H1 (cell line): ENCODE measurements around the gene RALGAPA2.

ENCODE experiments used
- BACH1 ChIP-seq: IDR thresholded peaks from 2 replicates; pipeline ENCODE4 v1.6.1; 2012; ENCODE audit warnings: low read length, improper control_type of control experiment
- BRCA1 ChIP-seq: IDR thresholded peaks from 2 replicates; pipeline ENCODE4 v1.6.1; 2012; ENCODE audit warnings: low read depth, low read length, improper control_type of control experiment
- JUND ChIP-seq: IDR thresholded peaks from 2 replicates; pipeline ENCODE4 v1.6.1; 2011; ENCODE audit warnings: mild to moderate bottlenecking, improper control_type of control experiment, low read length
- MAFK ChIP-seq: IDR thresholded peaks from 2 replicates; pipeline ENCODE4 v1.6.1; 2012; ENCODE audit warnings: low read depth, mild to moderate bottlenecking, improper control_type of control experiment, low read length
- POLR2A ChIP-seq, 2 experiments: IDR thresholded peaks; 1 replicate in 1 of 2; 2 replicates in 1 of 2; pipeline ENCODE4 v1.6.1; 2011; ENCODE audit warnings: low read depth in 2 of 2, low read length in 2 of 2, mild to moderate bottlenecking in 2 of 2; ENCODE audit errors: control extremely low read depth in 1 of 2
- POLR2AphosphoS5 ChIP-seq: IDR thresholded peaks from 2 replicates; pipeline ENCODE4 v1.6.1; 2011; ENCODE audit warnings: low read depth, low read length
- RAD21 ChIP-seq, 2 experiments: IDR thresholded peaks in 1 of 2; conservative IDR thresholded peaks in 1 of 2; 2 replicates each; pipeline ENCODE4 v1.6.1; 2011; ENCODE audit warnings: low read depth in 2 of 2, low read length in 2 of 2, improper control_type of control experiment in 1 of 2, inconsistent platforms in 1 of 2, mild to moderate bottlenecking in 1 of 2, moderate library complexity in 1 of 2
- TAF7 ChIP-seq: optimal IDR thresholded peaks from 2 replicates; pipeline ENCODE3; 2011; ENCODE audit warnings: low read depth, mild to moderate bottlenecking, inconsistent platforms, low read length, moderate library complexity, borderline replicate concordance
- TF ChIP-seq, protein P1 (sequence below), 3 experiments: IDR thresholded peaks; 1 replicate in 2 of 3; 2 replicates in 1 of 3; pipeline versions ENCODE4 v1.5.1 to v1.6.1; 2011; ENCODE audit warnings: low read length in 3 of 3, mild to moderate bottlenecking in 3 of 3, inconsistent platforms in 2 of 3, low read depth in 1 of 3, moderate library complexity in 1 of 3; ENCODE audit not compliant: insufficient read depth in 1 of 3; ENCODE audit errors: control extremely low read depth in 1 of 3
- TF ChIP-seq, protein P2 (sequence below): IDR thresholded peaks from 2 replicates; pipeline ENCODE4 v1.6.1; 2012; ENCODE audit warnings: inconsistent platforms

DNA sequence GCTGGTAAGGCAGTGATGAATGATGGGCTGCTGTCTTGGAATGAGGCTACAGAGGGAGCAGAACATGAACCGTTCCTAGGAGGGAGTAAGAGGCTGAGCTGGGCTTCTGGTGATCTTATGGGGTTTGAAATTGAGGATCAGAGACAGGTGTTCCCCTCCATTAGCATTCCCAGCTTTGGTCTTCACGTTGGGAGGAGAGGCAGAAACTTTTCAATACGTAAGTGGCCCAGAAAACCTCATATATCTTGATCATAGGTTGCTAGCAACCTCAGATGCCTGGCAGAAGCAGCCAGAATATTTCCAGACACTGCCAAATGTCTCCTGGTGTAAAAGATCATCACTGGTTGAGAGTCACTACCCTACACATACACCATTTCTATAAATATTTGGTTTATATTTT is 177.4 kb downstream of the RALGAPA2 start:
- TF ChIP-seq, protein P1, sequence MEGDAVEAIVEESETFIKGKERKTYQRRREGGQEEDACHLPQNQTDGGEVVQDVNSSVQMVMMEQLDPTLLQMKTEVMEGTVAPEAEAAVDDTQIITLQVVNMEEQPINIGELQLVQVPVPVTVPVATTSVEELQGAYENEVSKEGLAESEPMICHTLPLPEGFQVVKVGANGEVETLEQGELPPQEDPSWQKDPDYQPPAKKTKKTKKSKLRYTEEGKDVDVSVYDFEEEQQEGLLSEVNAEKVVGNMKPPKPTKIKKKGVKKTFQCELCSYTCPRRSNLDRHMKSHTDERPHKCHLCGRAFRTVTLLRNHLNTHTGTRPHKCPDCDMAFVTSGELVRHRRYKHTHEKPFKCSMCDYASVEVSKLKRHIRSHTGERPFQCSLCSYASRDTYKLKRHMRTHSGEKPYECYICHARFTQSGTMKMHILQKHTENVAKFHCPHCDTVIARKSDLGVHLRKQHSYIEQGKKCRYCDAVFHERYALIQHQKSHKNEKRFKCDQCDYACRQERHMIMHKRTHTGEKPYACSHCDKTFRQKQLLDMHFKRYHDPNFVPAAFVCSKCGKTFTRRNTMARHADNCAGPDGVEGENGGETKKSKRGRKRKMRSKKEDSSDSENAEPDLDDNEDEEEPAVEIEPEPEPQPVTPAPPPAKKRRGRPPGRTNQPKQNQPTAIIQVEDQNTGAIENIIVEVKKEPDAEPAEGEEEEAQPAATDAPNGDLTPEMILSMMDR (IDR thresholded peaks at IDR 0.05; ENCODE audit: control extremely low read depth in 1 of 3, insufficient read depth in 1 of 3, low read depth in 1 of 3, low read length in 3 of 3): no peak
- no peak for TF ChIP-seq JUND
- TF ChIP-seq, protein P2, sequence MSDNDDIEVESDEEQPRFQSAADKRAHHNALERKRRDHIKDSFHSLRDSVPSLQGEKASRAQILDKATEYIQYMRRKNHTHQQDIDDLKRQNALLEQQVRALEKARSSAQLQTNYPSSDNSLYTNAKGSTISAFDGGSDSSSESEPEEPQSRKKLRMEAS: no peak
- TF ChIP-seq POLR2A (IDR thresholded peaks at IDR 0.05; ENCODE audit: control extremely low read depth in 1 of 2, low read depth in 2 of 2, low read length in 2 of 2): no peak
- no peak for TF ChIP-seq RAD21 (IDR thresholded peaks at IDR 0.05 in 1 of 2, conservative IDR thresholded peaks at IDR 0.05 in 1 of 2; ENCODE audit: low read depth in 2 of 2, low read length in 2 of 2)
- TF ChIP-seq BACH1: no peak
- no peak for TF ChIP-seq BRCA1
- TF ChIP-seq POLR2AphosphoS5: no peak
- TF ChIP-seq MAFK: no peak
- no peak for TF ChIP-seq TAF7
